Neural cell (in vitro differentiated cells): ENCODE data around the gene MAD1L1. TPM values are rescaled to one million over a fixed set of nuclear protein-coding genes. Genes with fewer than 3 reads are reported as not detected.

Source experiments
- H2AFZ ChIP-seq: fragments of 200-600, 300-800 bp; sonication (generic), shearing (Covaris generic); 2 replicates; pipeline ENCODE4 v1.6.0; 2014; ENCODE audit warnings: low read depth, mild to moderate bottlenecking, antibody characterized with exemption, low read length, moderate library complexity
- H3F3A ChIP-seq: fragments of 200-600 bp; shearing (Covaris generic); 2 replicates; pipeline ENCODE4 v1.6.1; 2016; ENCODE audit warnings: mild to moderate bottlenecking, moderate library complexity, mixed read lengths, antibody characterized with exemption, low read length; ENCODE audit not compliant: insufficient read depth, poor library complexity, severe bottlenecking
- H3K27ac ChIP-seq: fragments of 200-600, 300-800 bp; sonication (generic), shearing (Covaris generic); 2 replicates; pipeline ENCODE4 v1.5.1; 2014; ENCODE audit warnings: mild to moderate bottlenecking, low read length, moderate library complexity
- H3K27me3 ChIP-seq: fragments of 300-800, 200-600 bp; sonication (generic), shearing (Covaris generic); 2 replicates; pipeline ENCODE4 v1.6.0; 2014; ENCODE audit warnings: mild to moderate bottlenecking, low read depth, low read length, moderate library complexity; ENCODE audit not compliant: insufficient read depth
- H3K36me3 ChIP-seq: fragments of 300-800, 200-600 bp; sonication (generic), shearing (Covaris generic); 2 replicates; pipeline ENCODE4 v1.5.1; 2014; ENCODE audit warnings: mild to moderate bottlenecking, antibody characterized with exemption, low read length, moderate library complexity; ENCODE audit not compliant: insufficient read depth
- H3K4me2 ChIP-seq: fragments of 300-800, 200-600 bp; sonication (generic), shearing (Covaris generic); 2 replicates; pipeline ENCODE4 v1.6.0; 2014; ENCODE audit warnings: mild to moderate bottlenecking, low read length
- H3K4me3 ChIP-seq: fragments of 300-800, 200-600 bp; sonication (generic), shearing (Covaris generic); 2 replicates; pipeline ENCODE4 v1.5.1; 2014; ENCODE audit warnings: mild to moderate bottlenecking, low read length, moderate library complexity
- H3K79me2 ChIP-seq: fragments of 200-600 bp; shearing (Covaris generic); replicated peaks from 2 replicates; pipeline ENCODE4 v1.6.0; 2014; ENCODE audit warnings: mild to moderate bottlenecking, low read length, moderate library complexity; ENCODE audit not compliant: insufficient read depth
- H3K9ac ChIP-seq: fragments of 300-800, 200-600 bp; sonication (generic), shearing (Covaris generic); 2 replicates; pipeline ENCODE4 v1.6.1; 2016; ENCODE audit warnings: mild to moderate bottlenecking, low read length, mixed read lengths
- H3K9me2 ChIP-seq: fragments of 200-600 bp; shearing (Covaris generic); 2 replicates; pipeline ENCODE4 v1.6.1; 2016; ENCODE audit warnings: mild to moderate bottlenecking, low read length, mixed read lengths; ENCODE audit not compliant: insufficient read depth
- H3K9me3 ChIP-seq: fragments of 200-600, 300-800 bp; sonication (generic), shearing (Covaris generic); 2 replicates; pipeline ENCODE4 v1.6.1; 2016; ENCODE audit warnings: mild to moderate bottlenecking, mixed run types, low read length, moderate library complexity, mixed read lengths
- H4K20me1 ChIP-seq: fragments of 200-600 bp; shearing (Covaris generic); 2 replicates; pipeline ENCODE4 v1.6.1; 2016; ENCODE audit warnings: mild to moderate bottlenecking, mixed run types; ENCODE audit not compliant: insufficient read depth
- CTCF ChIP-seq: fragments of 450-650 bp; IDR thresholded peaks from 2 replicates; pipeline ENCODE4 v1.5.1; 2014; ENCODE audit warnings: antibody characterized with exemption, mild to moderate bottlenecking, moderate library complexity; ENCODE audit not compliant: poor library complexity, severe bottlenecking
- EP300 ChIP-seq: fragments of 450-650 bp; conservative IDR thresholded peaks from 2 replicates; pipeline ENCODE4 v1.6.1; 2014; ENCODE audit warnings: antibody characterized with exemption, mild to moderate bottlenecking, moderate library complexity; ENCODE audit not compliant: poor library complexity, severe bottlenecking
- EZH2 ChIP-seq: fragments of 200-600, 300-800 bp; shearing (Covaris generic), sonication (generic); IDR thresholded peaks from 2 replicates; pipeline ENCODE4 v1.6.1; 2014; ENCODE audit warnings: antibody characterized with exemption, low read length, borderline replicate concordance, mild to moderate bottlenecking; ENCODE audit not compliant: insufficient read depth, poor library complexity, severe bottlenecking
- MXI1 ChIP-seq: fragments of 450-650 bp; conservative IDR thresholded peaks from 2 replicates; pipeline ENCODE4 v1.6.1; 2014; ENCODE audit warnings: antibody characterized with exemption, mild to moderate bottlenecking; ENCODE audit not compliant: poor library complexity, severe bottlenecking
- POLR2AphosphoS5 ChIP-seq: IDR thresholded peaks from 2 replicates; pipeline ENCODE4 v1.6.1; 2012
- RAD21 ChIP-seq: fragments of 450-650 bp; conservative IDR thresholded peaks from 2 replicates; pipeline ENCODE4 v1.6.1; 2014; ENCODE audit warnings: antibody characterized with exemption, mild to moderate bottlenecking, moderate library complexity
- SMC3 ChIP-seq: fragments of 450-650 bp; conservative IDR thresholded peaks from 2 replicates; pipeline ENCODE4 v1.6.1; 2014; ENCODE audit warnings: antibody characterized with exemption, mild to moderate bottlenecking, moderate library complexity; ENCODE audit not compliant: poor library complexity
- TAF1 ChIP-seq: IDR thresholded peaks from 2 replicates; pipeline ENCODE4 v1.6.1; 2012; ENCODE audit warnings: low read depth
- polyA plus RNA-seq: library from polyadenylated mRNA; depleted of rRNA; stranded (reverse); fragments of >200 nt; gene quantifications from 2 replicates; pipeline ENCODE4 v1.2.3, GENCODE V29; 2014
- TF ChIP-seq, protein P1 (sequence below): IDR thresholded peaks from 2 replicates; pipeline ENCODE4 v1.6.1; 2012; ENCODE audit warnings: borderline replicate concordance

MAD1L1 gene
- polyA plus RNA-seq, 1 donor from 2014 or later = 31.4 TPM

- Histone ChIP-seq H3K27me3 (no peaks in the 10 kb centered on the region), H3F3A (no peaks in the 10 kb centered on the region), H2AFZ (no peak overlapping the region), H3K9ac (no peak overlapping the region), H3K9me2 (no peaks in the 10 kb centered on the region), H4K20me1 (no peaks in the 10 kb centered on the region), H3K27ac (no peak overlapping the region), H3K9me3 (no peaks in the 10 kb centered on the region), H3K4me2 (no peak overlapping the region), H3K4me3 (no peak overlapping the region), H3K79me2 (no peaks in the 10 kb centered on the region), H3K36me3 (no peaks in the 10 kb centered on the region)
- TF ChIP-seq, protein P1, sequence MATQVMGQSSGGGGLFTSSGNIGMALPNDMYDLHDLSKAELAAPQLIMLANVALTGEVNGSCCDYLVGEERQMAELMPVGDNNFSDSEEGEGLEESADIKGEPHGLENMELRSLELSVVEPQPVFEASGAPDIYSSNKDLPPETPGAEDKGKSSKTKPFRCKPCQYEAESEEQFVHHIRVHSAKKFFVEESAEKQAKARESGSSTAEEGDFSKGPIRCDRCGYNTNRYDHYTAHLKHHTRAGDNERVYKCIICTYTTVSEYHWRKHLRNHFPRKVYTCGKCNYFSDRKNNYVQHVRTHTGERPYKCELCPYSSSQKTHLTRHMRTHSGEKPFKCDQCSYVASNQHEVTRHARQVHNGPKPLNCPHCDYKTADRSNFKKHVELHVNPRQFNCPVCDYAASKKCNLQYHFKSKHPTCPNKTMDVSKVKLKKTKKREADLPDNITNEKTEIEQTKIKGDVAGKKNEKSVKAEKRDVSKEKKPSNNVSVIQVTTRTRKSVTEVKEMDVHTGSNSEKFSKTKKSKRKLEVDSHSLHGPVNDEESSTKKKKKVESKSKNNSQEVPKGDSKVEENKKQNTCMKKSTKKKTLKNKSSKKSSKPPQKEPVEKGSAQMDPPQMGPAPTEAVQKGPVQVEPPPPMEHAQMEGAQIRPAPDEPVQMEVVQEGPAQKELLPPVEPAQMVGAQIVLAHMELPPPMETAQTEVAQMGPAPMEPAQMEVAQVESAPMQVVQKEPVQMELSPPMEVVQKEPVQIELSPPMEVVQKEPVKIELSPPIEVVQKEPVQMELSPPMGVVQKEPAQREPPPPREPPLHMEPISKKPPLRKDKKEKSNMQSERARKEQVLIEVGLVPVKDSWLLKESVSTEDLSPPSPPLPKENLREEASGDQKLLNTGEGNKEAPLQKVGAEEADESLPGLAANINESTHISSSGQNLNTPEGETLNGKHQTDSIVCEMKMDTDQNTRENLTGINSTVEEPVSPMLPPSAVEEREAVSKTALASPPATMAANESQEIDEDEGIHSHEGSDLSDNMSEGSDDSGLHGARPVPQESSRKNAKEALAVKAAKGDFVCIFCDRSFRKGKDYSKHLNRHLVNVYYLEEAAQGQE = no peak
- TF ChIP-seq SMC3 (no peak), MXI1 (no peak), EP300 (no peak), TAF1 (no peak), POLR2AphosphoS5 (no peak), EZH2 (no peak), CTCF (no peak), RAD21 (no peak)
Measured at GRCh38 chr7:2070151-2070763, 162.5 kb downstream of the MAD1L1 start.

DNA sequence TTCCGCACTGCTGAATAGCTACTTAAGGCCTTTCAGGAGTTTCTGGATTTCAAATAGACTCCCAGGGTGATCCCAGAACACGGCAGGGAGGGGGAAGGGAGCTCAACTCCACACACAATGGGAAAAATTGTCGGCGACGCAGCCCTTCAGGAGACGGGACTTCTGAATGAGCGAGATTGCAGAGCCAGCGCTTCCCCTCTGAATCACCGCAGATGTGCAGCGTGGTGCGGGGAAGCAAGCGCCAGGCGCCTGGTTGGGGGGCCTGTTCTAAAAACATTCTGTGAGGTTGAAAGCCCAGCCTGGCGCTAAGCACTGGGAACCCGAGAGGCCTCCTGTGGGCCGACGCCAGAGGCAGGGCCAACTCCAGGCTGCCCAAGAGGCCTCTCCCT, 163.3 kb downstream of the MAD1L1 start:
- Histone ChIP-seq H3F3A (no peaks in the 10 kb centered on the region), H3K4me2 (no peak overlapping the region), H3K4me3 (no peak overlapping the region), H3K9me2 (no peaks in the 10 kb centered on the region), H2AFZ (no peak overlapping the region), H3K9me3 (no peaks in the 10 kb centered on the region), H3K36me3 (no peaks in the 10 kb centered on the region), H3K27me3 (no peaks in the 10 kb centered on the region), H3K79me2 (no peaks in the 10 kb centered on the region), H3K9ac (peak overlapping the region; percentile 26), H3K27ac (peak overlapping the region; percentile 37), H4K20me1 (no peaks in the 10 kb centered on the region)
- TF ChIP-seq MXI1 (no peak), EZH2 (no peak)
- TF ChIP-seq, protein P1 = peak; percentile 53
